SK-N-MC (cell line): Measurements from ENCODE around the gene CELA3A.

Source experiments
- EZH2 ChIP-seq: fragments of 200-600 bp; sonication (generic); IDR thresholded peaks from one replicate; pipeline ENCODE4 v1.6.1; 2017; ENCODE audit warnings: antibody characterized with exemption
- FOXP2 ChIP-seq: optimal IDR thresholded peaks from 2 replicates; pipeline ENCODE3; 2011; ENCODE audit warnings: mild to moderate bottlenecking, moderate library complexity; ENCODE audit not compliant: insufficient read depth; ENCODE audit errors: extremely low read length, control extremely low read depth
- POLR2AphosphoS5 ChIP-seq: IDR thresholded peaks from 2 replicates; pipeline ENCODE4 v1.6.1; 2012; ENCODE audit warnings: mild to moderate bottlenecking, low read depth, low read length, borderline replicate concordance

GRCh38 chr1:22053861-22054770 lies 52.7 kb downstream of the CELA3A start:
- TF ChIP-seq POLR2AphosphoS5 (no peak), EZH2 (no peak), FOXP2 (no peak)
